GM04504 (cell line): ENCODE data around the gene FOSL1.
A peak's percentile ranks its signal among the peaks of the same experiment; 100 is the strongest.

Source experiments
- DNase-seq: peaks from one replicate; pipeline ENCODE4 v3.0.0-alpha.2; 2012; ENCODE audit warnings: low read depth

The FOSL1 gene

GRCh38 chr11:65900125-65900898 lies at the start of gene FOSL1:
Gene FOSL1 (minus strand): TSS chr11:65900388. CDS start chr11:65900339, 49 bp downstream.
- peak; percentile 94 for DNase-seq

- no peak for DNase-seq
Measured at GRCh38 chr11:65947603-65948125, 47.5 kb upstream of the FOSL1 start.

- no peak for DNase-seq
Measured at GRCh38 chr11:65947133-65947532, 46.9 kb upstream of the FOSL1 start.

- no peak for DNase-seq
Measured at GRCh38 chr11:65946655-65947054, 46.5 kb upstream of the FOSL1 start.

GRCh38 chr11:65945941-65946558 lies 45.9 kb upstream of the FOSL1 start:
- no peak for DNase-seq

GRCh38 chr11:65945430-65945911 lies 45.3 kb upstream of the FOSL1 start, which contains the start of gene TSGA10IP:
Gene TSGA10IP (plus strand): TSS chr11:65945480. CDS start chr11:65945676, 196 bp downstream.
- no peak for DNase-seq

GRCh38 chr11:65944767-65945166 lies 44.6 kb upstream of the FOSL1 start:
- no peak for DNase-seq

GRCh38 chr11:65944191-65944590 lies 44.0 kb upstream of the FOSL1 start:
- no peak for DNase-seq

GRCh38 chr11:65942531-65942930 lies 42.3 kb upstream of the FOSL1 start:
- no peak for DNase-seq

- no peak for DNase-seq
Measured at GRCh38 chr11:65941720-65942310, 41.6 kb upstream of the FOSL1 start.

- no peak for DNase-seq
Measured at GRCh38 chr11:65937766-65938165, 37.6 kb upstream of the FOSL1 start.

GRCh38 chr11:65934014-65934413 lies 33.8 kb upstream of the FOSL1 start:
- DNase-seq, result no peak

GRCh38 chr11:65932558-65932919 lies 32.4 kb upstream of the FOSL1 start:
- no peak for DNase-seq

- no peak for DNase-seq
Measured at GRCh38 chr11:65931773-65932557, 31.8 kb upstream of the FOSL1 start.

GRCh38 chr11:65928667-65929066 lies 28.5 kb upstream of the FOSL1 start:
- DNase-seq, result no peak

GRCh38 chr11:65927904-65928397 lies 27.8 kb upstream of the FOSL1 start:
- DNase-seq, result no peak

GRCh38 chr11:65925397-65925796 lies 25.2 kb upstream of the FOSL1 start:
- DNase-seq, result no peak

GRCh38 chr11:65922565-65922964 lies 22.4 kb upstream of the FOSL1 start:
- DNase-seq, result no peak

GRCh38 chr11:65921876-65922275 lies 21.7 kb upstream of the FOSL1 start:
- DNase-seq, result no peak

- DNase-seq, result no peak
Measured at GRCh38 chr11:65921033-65921555, 20.9 kb upstream of the FOSL1 start.

GRCh38 chr11:65920372-65920802 lies 20.2 kb upstream of the FOSL1 start:
- DNase-seq, result no peak
